ENCODE measurements around the gene CAMP. TPM values are rescaled to one million over a fixed set of nuclear protein-coding genes. Genes with fewer than 3 reads are reported as not detected.
A peak's percentile ranks its signal among the peaks of the same experiment; 100 is the strongest.
"Not testable (repeated sequence)": the region's sequence is repeated elsewhere in the genome, so short reads cannot be mapped to it uniquely, and the experiment has no call there.

Gene CAMP
- total RNA-seq, 4 donors from 2014 or later: 8.7 TPM; not detected in 3

DNA sequence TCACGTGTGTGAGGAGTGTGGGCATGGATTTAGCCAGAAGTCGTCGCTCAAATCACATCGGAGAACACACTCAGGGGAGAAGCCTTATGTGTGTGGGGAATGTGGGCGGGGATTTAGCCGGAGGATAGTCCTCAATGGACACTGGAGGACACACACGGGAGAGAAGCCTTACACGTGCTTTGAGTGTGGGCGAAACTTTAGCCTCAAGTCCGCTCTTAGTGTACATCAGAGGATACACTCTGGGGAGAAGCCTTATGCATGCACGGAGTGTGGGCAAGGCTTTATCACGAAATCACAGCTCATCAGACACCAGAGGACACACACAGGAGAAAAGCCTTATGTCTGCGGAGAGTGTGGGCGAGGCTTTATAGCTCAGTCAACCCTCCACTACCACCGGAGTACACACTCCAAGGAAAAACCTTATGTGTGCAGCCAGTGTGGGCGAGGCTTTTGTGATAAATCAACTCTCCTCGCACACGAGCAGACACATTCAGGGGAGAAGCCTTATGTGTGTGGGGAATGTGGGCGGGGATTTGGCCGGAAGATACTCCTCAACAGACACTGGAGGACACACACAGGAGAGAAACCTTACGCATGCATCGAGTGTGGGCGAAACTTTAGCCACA lies 45.8 kb downstream of the CAMP start:
- DNase-seq (ENCODE audit: low spot score): peak; percentile 35
- TF ChIP-seq, protein P1, sequence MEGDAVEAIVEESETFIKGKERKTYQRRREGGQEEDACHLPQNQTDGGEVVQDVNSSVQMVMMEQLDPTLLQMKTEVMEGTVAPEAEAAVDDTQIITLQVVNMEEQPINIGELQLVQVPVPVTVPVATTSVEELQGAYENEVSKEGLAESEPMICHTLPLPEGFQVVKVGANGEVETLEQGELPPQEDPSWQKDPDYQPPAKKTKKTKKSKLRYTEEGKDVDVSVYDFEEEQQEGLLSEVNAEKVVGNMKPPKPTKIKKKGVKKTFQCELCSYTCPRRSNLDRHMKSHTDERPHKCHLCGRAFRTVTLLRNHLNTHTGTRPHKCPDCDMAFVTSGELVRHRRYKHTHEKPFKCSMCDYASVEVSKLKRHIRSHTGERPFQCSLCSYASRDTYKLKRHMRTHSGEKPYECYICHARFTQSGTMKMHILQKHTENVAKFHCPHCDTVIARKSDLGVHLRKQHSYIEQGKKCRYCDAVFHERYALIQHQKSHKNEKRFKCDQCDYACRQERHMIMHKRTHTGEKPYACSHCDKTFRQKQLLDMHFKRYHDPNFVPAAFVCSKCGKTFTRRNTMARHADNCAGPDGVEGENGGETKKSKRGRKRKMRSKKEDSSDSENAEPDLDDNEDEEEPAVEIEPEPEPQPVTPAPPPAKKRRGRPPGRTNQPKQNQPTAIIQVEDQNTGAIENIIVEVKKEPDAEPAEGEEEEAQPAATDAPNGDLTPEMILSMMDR (IDR thresholded peaks at IDR 0.05): no peak
- peak; percentile 81 for ATAC-seq (ENCODE audit: low FRiP score)

DNA sequence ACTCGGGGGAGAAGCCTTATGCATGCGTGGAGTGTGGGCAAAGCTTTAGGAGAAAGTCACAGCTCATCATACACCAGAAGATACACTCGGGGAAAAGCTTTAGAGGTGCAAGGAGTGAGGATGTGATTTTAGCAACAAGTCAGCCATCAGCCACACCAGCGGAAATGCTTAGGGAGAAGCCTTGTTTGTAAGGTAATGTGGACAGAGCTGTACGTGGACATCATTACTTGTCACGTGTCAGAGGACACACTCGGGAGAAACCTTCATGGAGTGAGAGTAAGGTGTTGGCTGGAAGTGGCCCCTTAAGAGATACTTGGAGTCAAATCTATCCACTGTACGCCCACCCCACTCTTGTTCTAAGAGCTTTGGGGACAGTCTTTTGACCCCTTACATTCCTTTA lies 46.3 kb downstream of the CAMP start:
- DNase-seq (ENCODE audit: low spot score) (no peak), ATAC-seq (ENCODE audit: low FRiP score) (no peak)
- TF ChIP-seq, protein P1 (IDR thresholded peaks at IDR 0.05): no peak

DNA sequence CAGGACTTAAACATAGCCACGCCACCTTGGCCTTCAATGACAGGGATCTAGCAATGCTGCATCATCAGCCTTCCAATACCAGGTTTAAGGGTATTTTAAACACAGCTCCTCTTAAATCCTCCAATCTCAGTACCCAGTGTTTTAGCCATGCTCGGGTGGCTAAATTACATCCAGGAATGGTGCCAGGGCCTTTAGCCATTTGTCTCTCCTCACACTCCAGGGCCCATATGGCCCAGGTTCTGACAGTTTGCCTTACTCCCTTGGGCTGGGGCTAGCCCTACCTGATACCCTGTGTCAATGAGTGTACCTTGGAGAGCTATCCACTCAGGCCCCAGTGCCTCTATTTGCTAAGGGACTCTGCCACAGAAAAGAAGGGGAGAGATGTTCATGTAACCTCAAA lies 47.0 kb downstream of the CAMP start:
- DNase-seq (ENCODE audit: low spot score) (no peak), ATAC-seq (ENCODE audit: low FRiP score) (no peak)
- TF ChIP-seq, protein P1 (IDR thresholded peaks at IDR 0.05): no peak

DNA sequence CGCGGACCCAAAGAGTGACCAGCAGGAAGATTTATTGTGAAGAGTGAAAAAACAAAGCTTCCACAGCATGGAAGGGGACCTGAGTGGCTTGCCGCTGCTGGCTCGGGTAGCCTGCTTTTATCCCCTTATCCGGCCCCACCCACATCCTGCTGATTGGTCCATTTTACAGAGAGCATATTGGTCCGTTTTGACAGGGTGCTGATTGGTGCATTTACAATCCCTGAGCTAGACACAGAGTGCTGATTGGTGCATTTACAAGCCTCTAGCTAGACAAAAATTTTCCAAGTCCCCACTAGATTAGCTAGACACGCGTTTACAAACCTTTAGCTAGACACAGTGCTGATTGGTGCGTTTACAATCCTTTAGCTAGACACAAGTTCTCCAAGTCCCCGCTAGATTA lies 47.9 kb downstream of the CAMP start:
- ATAC-seq (ENCODE audit: low FRiP score): not testable (repeated sequence)

DNA sequence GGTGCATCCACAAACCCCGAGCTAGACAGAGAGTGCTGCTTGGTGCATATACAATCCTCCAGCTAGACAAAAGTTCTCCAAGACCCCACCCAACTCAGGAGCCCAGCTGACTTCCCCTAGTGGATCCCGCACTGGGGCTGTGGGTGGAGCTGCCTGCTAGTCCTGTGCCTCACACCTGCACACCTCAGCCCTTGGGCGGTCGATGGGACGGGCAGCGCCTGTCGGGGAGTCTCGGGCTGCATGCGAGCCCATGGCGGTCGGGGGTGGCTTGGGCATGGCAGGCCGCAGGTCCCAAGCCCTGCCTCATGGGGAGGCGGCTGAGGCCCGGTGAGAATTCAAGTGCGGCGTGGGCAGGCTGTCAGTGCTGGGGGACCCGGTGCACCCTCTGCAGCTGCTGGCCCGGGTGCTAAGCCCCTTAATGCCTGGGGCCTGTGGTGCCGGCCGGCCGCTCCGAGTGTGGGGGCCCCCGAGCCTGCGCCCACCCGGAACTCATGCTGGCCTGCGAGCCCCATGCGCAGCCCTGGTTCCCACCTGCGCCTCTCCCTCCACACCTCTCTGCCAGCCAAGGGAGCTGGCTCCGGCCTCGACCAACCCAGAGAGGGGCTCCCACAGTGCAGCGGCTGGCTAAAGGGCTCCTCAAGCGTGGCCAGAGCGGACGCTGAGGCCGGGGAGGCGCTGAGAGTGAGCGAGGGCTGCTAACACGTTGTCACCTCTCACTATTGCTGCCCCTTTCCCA lies 48.6 kb downstream of the CAMP start:
- DNase-seq (ENCODE audit: low spot score) (no peak), ATAC-seq (ENCODE audit: low FRiP score) (no peak)
- TF ChIP-seq, protein P1 (IDR thresholded peaks at IDR 0.05): no peak

More for the DNA sequence above, 47.9 kb downstream of the CAMP start:
- DNase-seq (ENCODE audit: low spot score): not testable (repeated sequence)

DNA sequence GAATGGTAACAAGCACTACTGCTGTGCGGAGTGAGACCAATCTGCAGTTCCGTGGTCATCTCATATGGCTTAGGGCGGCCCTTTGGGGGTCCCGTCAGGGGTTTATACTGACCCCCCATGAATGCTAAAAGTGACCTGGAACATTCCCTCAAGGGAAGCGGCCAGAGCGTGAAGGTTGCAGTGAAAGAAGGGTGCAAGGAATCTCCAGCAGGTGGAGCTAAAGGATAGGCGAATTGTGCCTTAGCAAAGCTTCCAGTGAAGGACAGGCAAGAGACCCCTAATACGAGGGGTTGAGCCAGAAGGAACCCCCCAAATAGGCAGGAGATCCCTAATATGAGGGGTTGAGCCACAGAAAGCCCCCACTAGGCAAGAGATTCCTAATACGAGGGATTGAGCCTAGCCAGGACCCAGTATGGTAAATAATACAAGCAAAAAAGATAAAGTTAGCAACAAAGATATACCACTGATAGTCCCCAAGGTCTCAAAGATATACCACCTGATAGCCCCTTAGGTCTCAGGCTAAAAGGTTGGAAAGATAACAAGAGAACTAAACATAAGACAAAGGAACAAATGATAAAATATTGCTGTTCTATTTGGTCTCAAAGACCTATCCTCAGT lies 50.4 kb downstream of the CAMP start:
- TF ChIP-seq, protein P1 (IDR thresholded peaks at IDR 0.05): peak in 1 of 3 donors; percentile 60
- ATAC-seq (ENCODE audit: low FRiP score) (no peak), DNase-seq (ENCODE audit: low spot score) (no peak)

DNA sequence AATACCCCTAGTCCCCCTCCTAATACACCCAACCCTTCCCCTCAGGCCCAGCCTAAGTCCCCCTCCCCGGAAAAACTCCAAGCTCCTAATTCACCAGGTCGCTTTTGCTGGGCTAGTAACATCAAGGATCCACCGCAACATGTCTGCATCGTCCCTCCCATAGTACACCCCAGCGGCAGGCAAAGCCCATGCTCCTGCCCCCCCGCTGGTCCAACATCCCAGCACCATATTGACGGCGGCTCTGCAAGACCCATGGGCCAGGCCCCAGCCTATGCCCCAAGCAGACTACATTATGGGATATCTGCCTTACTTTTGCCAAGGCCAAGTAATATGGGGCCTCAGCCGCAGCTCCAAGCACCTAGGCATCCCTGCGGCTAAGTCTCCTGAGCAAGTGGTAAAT lies 51.2 kb downstream of the CAMP start:
- TF ChIP-seq, protein P1 (IDR thresholded peaks at IDR 0.05): no peak
- DNase-seq (ENCODE audit: low spot score) (no peak), ATAC-seq (ENCODE audit: low FRiP score) (no peak)

Small RNAs within 50 kb of the gene (small RNA-seq; reads per million reads assigned to genes)
- gene MIR4443 (not detected), gene NDUFB1P1 (not detected), gene RNU7-128P (not detected)

Other genes with a start within 250 kb of the CAMP start
- gene MAP4, start 207.1 kb upstream of the CAMP start, total RNA-seq: 100 to 1,000 TPM; 108 to 186 (median 150) TPM
- 1 to 10 TPM in 2 of 4 donors, under 1 TPM in 2; 0.19 to 2.9 (median 1.5) TPM for gene CDC25A, start 35.1 kb upstream of the CAMP start, total RNA-seq
- 10 to 100 TPM in 1 of 4 donors, 1 to 10 TPM in 3; 5.0 to 18.6 (median 7.7) TPM for gene ZNF589, start 17.6 kb downstream of the CAMP start, total RNA-seq
- gene NME6, start 77.9 kb downstream of the CAMP start, total RNA-seq: 10 to 100 TPM; 21.0 to 37.5 (median 25.2) TPM
- not detected for gene SPINK8, start 110.2 kb downstream of the CAMP start, total RNA-seq
- gene FBXW12, start 148.7 kb downstream of the CAMP start, total RNA-seq: not detected
- gene PLXNB1, start 206.6 kb downstream of the CAMP start, total RNA-seq: 10 to 100 TPM; 66.7 to 91.3 (median 77.1) TPM
- gene CCDC51, start 216.6 kb downstream of the CAMP start, total RNA-seq: 10 to 100 TPM; 11.6 to 15.1 (median 13.6) TPM
- gene TMA7, start 216.8 kb downstream of the CAMP start, total RNA-seq: 100 to 1,000 TPM; 239 to 266 (median 255) TPM
- 1 to 10 TPM; 4.0 to 6.5 (median 5.5) TPM for gene ATRIP, start 223.2 kb downstream of the CAMP start, total RNA-seq